ENCODE results near the gene PSG2. TPM values are rescaled to one million over a fixed set of nuclear protein-coding genes. Genes with fewer than 3 reads are reported as not detected.
"Not testable (repeated sequence)": the region's sequence is repeated elsewhere in the genome, so short reads cannot be mapped to it uniquely, and the experiment has no call there.

PSG2 gene
- total RNA-seq (not detected), polyA plus RNA-seq (not detected), total RNA-seq (0 reads per million in 6 experiments)

GRCh38 chr19:43082601-43083000 lies at the start of gene PSG2:
PSG2 (minus strand) TSS chr19:43082701; CDS start chr19:43082569, 132 bp downstream.
- DNase-seq, H3K4me1 Mint-ChIP-seq, H3K9me3 Mint-ChIP-seq, H3K27ac Mint-ChIP-seq, ATAC-seq, H3K36me3 Mint-ChIP-seq, H3K4me3 Mint-ChIP-seq, POLR2A ChIA-PET: not testable (repeated sequence)
- peaks cover 6 to 29% (median 20%) of the 10 kb centered on the region in 5 donors for H3K27me3 Mint-ChIP-seq

DNA sequence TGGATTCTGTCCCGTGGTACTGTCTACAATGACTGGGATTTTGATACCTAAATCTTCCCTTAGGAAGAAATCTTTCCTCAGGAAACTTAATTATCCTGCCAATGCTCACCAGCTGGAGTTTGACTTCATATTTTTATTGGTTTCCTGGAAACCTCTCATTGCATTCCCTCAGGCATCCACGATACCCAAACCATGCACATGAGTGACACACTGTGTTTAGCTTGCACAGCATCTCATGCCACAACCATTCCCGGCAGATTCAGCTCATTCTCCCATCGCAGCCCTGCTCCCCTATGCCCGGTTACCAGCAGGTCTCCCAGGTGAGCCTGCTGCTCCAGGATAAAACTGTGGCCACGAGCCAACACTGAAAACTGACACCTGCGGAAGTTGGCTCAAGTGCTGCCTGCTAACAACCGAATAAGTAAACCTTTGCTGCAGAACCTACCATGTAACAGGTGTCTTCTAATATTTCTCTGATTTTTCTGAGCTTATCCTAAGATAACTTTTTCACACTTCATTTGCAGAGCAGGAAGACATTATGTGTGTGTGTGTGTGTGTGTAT lies 48.9 kb upstream of the PSG2 start:
- H3K36me3 Mint-ChIP-seq, ATAC-seq, DNase-seq, H3K4me3 Mint-ChIP-seq, H3K27ac Mint-ChIP-seq, H3K4me1 Mint-ChIP-seq, H3K9me3 Mint-ChIP-seq, POLR2A ChIA-PET: not testable (repeated sequence)
- H3K27me3 Mint-ChIP-seq, result peaks cover 0 to 30% (median 8%) of the 10 kb centered on the region in 5 donors

DNA sequence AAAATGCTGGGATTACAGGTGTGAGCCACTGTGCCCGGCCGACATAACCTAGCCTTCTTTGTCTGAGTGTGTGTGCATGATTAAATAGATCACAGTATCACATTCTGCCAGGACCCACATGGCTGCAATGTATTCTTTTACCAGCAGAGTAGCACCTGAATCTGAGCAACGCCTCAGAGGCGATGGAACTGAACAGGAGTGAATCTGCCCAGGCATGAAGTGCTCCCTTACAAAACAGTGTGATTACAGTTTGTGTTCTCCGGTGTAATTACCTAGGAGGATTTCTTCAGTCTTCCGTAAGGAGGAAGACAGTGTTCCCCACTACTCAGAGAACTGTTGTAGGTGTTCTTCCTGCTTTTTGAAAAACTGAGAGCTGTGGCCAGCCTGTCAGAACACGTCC lies 46.7 kb upstream of the PSG2 start:
- DNase-seq, ATAC-seq, H3K4me3 Mint-ChIP-seq, H3K4me1 Mint-ChIP-seq, H3K27ac Mint-ChIP-seq, H3K9me3 Mint-ChIP-seq, H3K36me3 Mint-ChIP-seq, POLR2A ChIA-PET: not testable (repeated sequence)
- H3K27me3 Mint-ChIP-seq, result peaks cover 0 to 30% (median 8%) of the 10 kb centered on the region in 5 donors

DNA sequence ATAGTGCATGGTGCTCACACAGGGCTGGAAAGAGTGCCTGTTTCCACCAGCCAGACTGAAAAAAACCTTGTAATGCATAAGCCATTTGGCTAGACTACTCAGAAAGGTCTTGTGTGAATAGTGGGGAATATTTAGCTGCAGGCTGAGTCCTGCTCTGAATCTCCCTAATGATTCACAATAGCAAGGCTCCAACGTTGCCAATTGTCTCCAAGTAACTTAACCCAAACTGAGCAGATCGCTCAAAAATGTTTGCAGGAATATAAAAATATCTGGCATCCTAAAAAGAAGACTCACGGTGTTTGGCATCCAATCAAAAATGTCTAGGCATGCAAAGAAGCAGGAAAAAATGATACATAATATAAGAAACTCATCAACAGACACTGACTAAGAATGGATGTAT lies 44.8 kb upstream of the PSG2 start:
- H3K4me3 Mint-ChIP-seq, DNase-seq, H3K36me3 Mint-ChIP-seq, H3K9me3 Mint-ChIP-seq, H3K27ac Mint-ChIP-seq, POLR2A ChIA-PET, H3K4me1 Mint-ChIP-seq, ATAC-seq: not testable (repeated sequence)
- H3K27me3 Mint-ChIP-seq, result peaks cover 0 to 26% (median 5%) of the 10 kb centered on the region in 5 donors

GRCh38 chr19:43126720-43127119 lies 44.2 kb upstream of the PSG2 start:
- Mint-ChIP-seq H3K9me3 (peaks cover 0 to 8% (median 2%) of the 10 kb centered on the region in 9 donors), H3K4me3 (no peak overlapping the region), H3K27me3 (peaks cover 0 to 30% (median 5%) of the 10 kb centered on the region in 5 donors), H3K36me3 (peaks cover 0 to 5% (median 0%) of the 10 kb centered on the region in 3 donors), H3K4me1 (no peaks in the 10 kb centered on the region), H3K27ac (no peak overlapping the region)
- POLR2A ChIA-PET, result no interaction called here
- DNase-seq (no peak), ATAC-seq (no peak)

DNA sequence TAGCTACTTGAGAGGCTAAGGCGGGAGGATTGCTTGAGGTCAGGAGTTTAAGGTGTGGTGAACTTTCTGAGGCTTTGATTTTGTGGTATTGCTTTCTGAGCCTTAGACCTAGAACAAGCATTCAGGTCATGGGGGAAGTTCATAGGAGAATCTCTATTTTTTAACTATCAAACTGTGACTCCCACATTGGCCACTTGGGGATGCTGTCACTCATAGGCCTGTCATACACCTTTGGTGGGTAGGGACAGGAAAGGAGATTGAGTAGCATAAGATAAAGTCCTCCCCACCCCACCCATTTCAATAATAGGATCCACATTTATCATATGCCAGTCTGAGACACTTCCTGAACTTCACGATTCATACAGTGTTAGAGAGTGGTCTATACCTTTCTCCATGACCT lies 41.9 kb upstream of the PSG2 start:
- ATAC-seq (no peak), DNase-seq (no peak)
- Mint-ChIP-seq H3K4me1 (no peaks in the 10 kb centered on the region), H3K36me3 (peaks cover 0 to 5% (median 0%) of the 10 kb centered on the region in 3 donors), H3K4me3 (no peak overlapping the region), H3K27ac (no peak overlapping the region), H3K9me3 (peaks cover 0 to 8% (median 4%) of the 10 kb centered on the region in 9 donors), H3K27me3 (peaks cover 1 to 14% (median 6%) of the 10 kb centered on the region in 5 donors)
- POLR2A ChIA-PET, result no interaction called here

- H3K4me1 Mint-ChIP-seq, DNase-seq, H3K27ac Mint-ChIP-seq: not testable (repeated sequence)
Measured at GRCh38 chr19:43120433-43121026, 38.0 kb upstream of the PSG2 start.

GRCh38 chr19:43119526-43119925 lies 37.0 kb upstream of the PSG2 start:
- H3K4me1 Mint-ChIP-seq, ATAC-seq, H3K36me3 Mint-ChIP-seq, H3K4me3 Mint-ChIP-seq, DNase-seq, H3K27ac Mint-ChIP-seq, POLR2A ChIA-PET: not testable (repeated sequence)
- Mint-ChIP-seq H3K27me3 (peaks cover 1 to 29% (median 6%) of the 10 kb centered on the region in 5 donors), H3K9me3 (peaks cover 2 to 28% (median 16%) of the 10 kb centered on the region in 9 donors)

More at GRCh38 chr19:43120433-43121026, 38.0 kb upstream of the PSG2 start:
- POLR2A ChIA-PET, ATAC-seq, H3K36me3 Mint-ChIP-seq, H3K4me3 Mint-ChIP-seq: not testable (repeated sequence)
- Mint-ChIP-seq H3K9me3 (peaks cover 2 to 18% (median 9%) of the 10 kb centered on the region in 9 donors), H3K27me3 (peaks cover 1 to 29% (median 6%) of the 10 kb centered on the region in 5 donors)

DNA sequence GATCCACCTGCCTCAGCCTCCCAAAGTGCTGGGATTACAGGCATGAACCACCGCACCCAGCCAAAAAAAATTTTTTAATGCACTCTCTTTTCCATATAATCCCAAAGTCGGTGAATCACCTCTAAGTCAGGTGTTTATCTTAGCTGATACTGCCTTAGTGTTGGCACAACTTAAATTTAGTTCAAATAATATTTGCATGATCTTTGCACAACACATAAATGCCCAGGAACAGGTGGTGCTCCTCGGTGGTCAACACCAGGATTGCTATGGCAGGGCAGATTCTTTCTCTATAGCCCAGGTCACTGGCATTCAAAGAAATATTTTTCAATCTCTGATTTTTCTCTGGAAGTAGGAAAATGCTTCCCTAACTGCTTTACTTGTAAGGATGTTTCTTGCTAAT lies 33.9 kb upstream of the PSG2 start:
- peaks cover 0 to 27% (median 0%) of the 10 kb centered on the region in 3 donors for H3K36me3 Mint-ChIP-seq
- DNase-seq, POLR2A ChIA-PET, H3K4me1 Mint-ChIP-seq, H3K4me3 Mint-ChIP-seq, ATAC-seq, H3K27ac Mint-ChIP-seq: not testable (repeated sequence)
- peaks cover 4 to 34% (median 7%) of the 10 kb centered on the region in 5 donors for H3K27me3 Mint-ChIP-seq
- peaks cover 7 to 51% (median 32%) of the 10 kb centered on the region in 9 donors for H3K9me3 Mint-ChIP-seq

DNA sequence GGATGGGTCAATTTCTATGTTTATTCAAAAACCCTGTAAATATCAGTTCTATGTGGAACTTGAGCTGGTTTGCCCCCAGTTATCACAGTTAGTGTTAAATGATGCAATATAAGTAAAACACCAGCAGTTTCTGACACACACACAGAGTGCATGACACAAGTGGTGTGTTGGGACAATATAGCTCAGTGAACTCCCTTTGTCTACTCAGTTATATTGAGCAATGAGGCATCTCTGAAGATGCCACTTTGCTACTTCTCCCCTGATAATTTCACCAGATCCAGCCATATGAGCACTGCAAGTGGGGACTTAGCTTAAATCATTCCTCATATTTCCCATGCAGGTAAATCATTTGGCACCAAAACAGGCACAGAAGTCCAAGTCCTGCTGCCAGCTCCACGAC lies 33.0 kb upstream of the PSG2 start:
- POLR2A ChIA-PET, ATAC-seq, DNase-seq, H3K27ac Mint-ChIP-seq, H3K4me1 Mint-ChIP-seq, H3K4me3 Mint-ChIP-seq: not testable (repeated sequence)
- peaks cover 4 to 30% (median 8%) of the 10 kb centered on the region in 5 donors for H3K27me3 Mint-ChIP-seq
- H3K9me3 Mint-ChIP-seq, result peaks cover 7 to 51% (median 28%) of the 10 kb centered on the region in 9 donors
- peaks cover 0 to 27% (median 0%) of the 10 kb centered on the region in 3 donors for H3K36me3 Mint-ChIP-seq

DNA sequence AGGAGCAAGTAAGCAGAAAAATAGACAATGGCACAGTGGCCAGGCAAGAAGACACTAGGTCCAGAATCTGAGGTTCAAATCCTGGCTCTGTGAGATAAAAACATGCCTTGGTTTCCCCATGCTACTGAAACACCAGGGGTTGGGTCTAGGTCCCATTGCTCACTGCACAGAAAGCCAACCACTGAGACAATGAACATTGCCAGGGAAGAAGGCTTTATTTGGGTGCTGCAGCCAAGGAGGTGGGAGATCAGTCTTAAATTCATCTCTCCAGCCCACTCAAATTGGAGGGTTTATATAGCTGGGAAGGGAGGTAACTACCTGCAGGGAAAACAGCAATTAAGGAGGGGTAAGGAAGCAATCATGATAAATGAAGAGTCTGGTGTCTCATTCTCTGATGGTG lies 32.6 kb upstream of the PSG2 start:
- POLR2A ChIA-PET, ATAC-seq, H3K4me1 Mint-ChIP-seq, DNase-seq, H3K4me3 Mint-ChIP-seq, H3K27ac Mint-ChIP-seq: not testable (repeated sequence)
- Mint-ChIP-seq H3K9me3 (peaks cover 7 to 53% (median 26%) of the 10 kb centered on the region in 9 donors), H3K36me3 (peaks cover 0 to 27% (median 0%) of the 10 kb centered on the region in 3 donors), H3K27me3 (peaks cover 2 to 29% (median 12%) of the 10 kb centered on the region in 5 donors)

DNA sequence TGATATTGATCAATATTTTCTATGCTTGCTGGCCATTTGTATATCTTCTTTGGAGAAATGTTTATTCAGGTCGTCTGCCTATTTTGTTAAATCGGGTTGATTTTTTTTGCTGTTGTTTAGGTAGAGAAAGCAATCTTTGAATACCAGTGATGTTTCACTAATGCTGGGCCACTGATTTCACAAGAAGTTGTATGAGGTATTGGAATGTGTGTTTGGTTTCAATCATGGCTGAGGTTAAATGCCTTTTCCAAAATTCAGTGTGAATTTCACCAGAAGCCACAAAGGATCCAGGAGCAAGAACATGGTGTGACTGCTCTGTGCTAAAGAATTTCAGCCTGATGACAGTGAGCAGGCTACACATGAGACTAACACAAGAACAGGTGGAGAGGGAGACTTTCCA lies 32.1 kb upstream of the PSG2 start:
- Mint-ChIP-seq H3K9me3 (peaks cover 7 to 57% (median 26%) of the 10 kb centered on the region in 9 donors), H3K36me3 (peaks cover 0 to 27% (median 0%) of the 10 kb centered on the region in 3 donors), H3K27me3 (peaks cover 2 to 29% (median 11%) of the 10 kb centered on the region in 5 donors)
- ATAC-seq, H3K4me3 Mint-ChIP-seq, DNase-seq, H3K4me1 Mint-ChIP-seq, H3K27ac Mint-ChIP-seq, POLR2A ChIA-PET: not testable (repeated sequence)

DNA sequence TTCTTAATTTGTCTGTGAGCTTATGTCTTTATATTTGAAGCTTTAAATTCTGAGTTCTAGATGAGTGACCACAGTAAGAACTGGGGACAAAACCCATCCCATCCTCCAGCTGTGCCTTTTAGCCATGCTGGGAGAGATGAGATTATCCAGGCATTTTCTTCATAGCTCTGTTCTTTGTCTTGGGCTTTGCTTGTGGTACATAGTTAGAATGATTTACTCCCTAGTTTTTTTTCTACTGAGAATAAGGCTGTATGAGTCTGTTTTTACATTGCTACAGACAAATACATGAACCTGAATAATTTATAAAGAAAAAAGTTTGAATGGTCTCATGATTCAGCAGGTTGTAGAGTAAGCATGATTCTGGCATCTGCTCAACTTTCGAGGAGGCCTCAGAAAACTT lies 24.9 kb upstream of the PSG2 start:
- H3K27me3 Mint-ChIP-seq, result peaks cover 0 to 16% (median 11%) of the 10 kb centered on the region in 5 donors
- H3K36me3 Mint-ChIP-seq, result peaks cover 0 to 26% (median 7%) of the 10 kb centered on the region in 3 donors
- peaks cover 12 to 52% (median 23%) of the 10 kb centered on the region in 9 donors for H3K9me3 Mint-ChIP-seq
- POLR2A ChIA-PET, DNase-seq, H3K4me3 Mint-ChIP-seq, ATAC-seq, H3K27ac Mint-ChIP-seq, H3K4me1 Mint-ChIP-seq: not testable (repeated sequence)
